HG02798 (cell line): ENCODE results near the gene XKR3.
"Not testable (repeated sequence)": the region's sequence is repeated elsewhere in the genome, so short reads cannot be mapped to it uniquely, and the experiment has no call there.

Experiments used
- ATAC-seq: cut with Tn5 transposase; IDR thresholded peaks from one replicate; pipeline ENCODE4 v1.9.1; 2021; ENCODE audit warnings: mild to moderate bottlenecking; ENCODE audit not compliant: unreplicated experiment, poor library complexity

Gene XKR3

GRCh38 chr22:16807109-16807508, 18.1 kb downstream of the XKR3 start:
- ATAC-seq, result no peak

- no peak for ATAC-seq
Measured at GRCh38 chr22:16806401-16806800, 18.8 kb downstream of the XKR3 start.

GRCh38 chr22:16804882-16805281, 20.3 kb downstream of the XKR3 start:
- ATAC-seq, result no peak

GRCh38 chr22:16803255-16803917, 21.8 kb downstream of the XKR3 start:
- no peak for ATAC-seq

- ATAC-seq, result no peak
Measured at GRCh38 chr22:16801571-16801970, 23.6 kb downstream of the XKR3 start.

GRCh38 chr22:16801088-16801487, 24.1 kb downstream of the XKR3 start:
- ATAC-seq, result no peak

- no peak for ATAC-seq
Measured at GRCh38 chr22:16800358-16800757, 24.9 kb downstream of the XKR3 start.

- ATAC-seq, result not testable (repeated sequence)
Measured at GRCh38 chr22:16795504-16795903, 29.7 kb downstream of the XKR3 start.

- no peak for ATAC-seq
Measured at GRCh38 chr22:16793831-16794230, 31.4 kb downstream of the XKR3 start.

- no peak for ATAC-seq
Measured at GRCh38 chr22:16789860-16790493, 35.2 kb downstream of the XKR3 start.

GRCh38 chr22:16783930-16784354, 41.3 kb downstream of the XKR3 start:
- ATAC-seq, result no peak

GRCh38 chr22:16783453-16783852, 41.8 kb downstream of the XKR3 start:
- no peak for ATAC-seq

- ATAC-seq, result no peak
Measured at GRCh38 chr22:16781764-16782329, 43.4 kb downstream of the XKR3 start.

- ATAC-seq, result no peak
Measured at GRCh38 chr22:16781074-16781763, 44.0 kb downstream of the XKR3 start.

- no peak for ATAC-seq
Measured at GRCh38 chr22:16777284-16777924, 47.8 kb downstream of the XKR3 start.

GRCh38 chr22:16776080-16776479, 49.1 kb downstream of the XKR3 start:
- ATAC-seq, result no peak

- no peak for ATAC-seq
Measured at GRCh38 chr22:16774911-16775500, 50.2 kb downstream of the XKR3 start.

GRCh38 chr22:16771569-16771968, 53.6 kb downstream of the XKR3 start:
- not testable (repeated sequence) for ATAC-seq

GRCh38 chr22:16767927-16768326, 57.3 kb downstream of the XKR3 start:
- not testable (repeated sequence) for ATAC-seq

GRCh38 chr22:16762224-16762623, 63.0 kb downstream of the XKR3 start:
- ATAC-seq, result not testable (repeated sequence)
